Activated effector memory CD4-positive, alpha-beta T cell treated with Interleukin-2 at 50 U/mL for 16 hours (primary cell): ENCODE data around the gene SH2D1A.
A peak's percentile ranks its signal among the peaks of the same experiment; 100 is the strongest.
"Not testable (repeated sequence)": the region's sequence is repeated elsewhere in the genome, so short reads cannot be mapped to it uniquely, and the experiment has no call there.

ENCODE experiments used
- DNase-seq: peaks from one replicate; pipeline ENCODE4 v3.0.0-alpha.2; 2020

Gene SH2D1A

GRCh38 chrX:124358800-124359383 is 12.5 kb downstream of the SH2D1A start:
- DNase-seq: no peak

- DNase-seq: no peak
Observed at GRCh38 chrX:124362072-124362471, 15.7 kb downstream of the SH2D1A start.

- DNase-seq: no peak
Observed at GRCh38 chrX:124362761-124363160, 16.4 kb downstream of the SH2D1A start.

DNA sequence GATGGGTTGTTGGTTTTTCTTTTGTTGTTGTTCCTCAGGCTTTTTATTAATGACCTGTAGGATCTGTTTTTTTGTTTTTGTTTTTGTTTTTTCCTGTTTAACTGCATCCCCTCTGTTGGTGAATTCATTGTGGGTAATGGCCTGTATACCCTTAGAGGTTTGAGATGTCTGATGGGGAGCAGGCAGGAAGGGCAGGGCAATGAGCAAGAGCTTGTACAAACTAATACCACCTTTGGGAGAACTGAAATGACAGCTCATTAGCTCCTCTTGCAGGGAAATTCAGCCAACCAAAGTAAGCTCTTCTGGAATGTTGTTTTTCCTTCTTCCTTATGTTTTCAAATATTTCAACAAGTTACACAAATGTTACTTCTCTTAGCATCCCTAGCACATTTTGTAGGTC is 23.4 kb downstream of the SH2D1A start:
- DNase-seq: no peak

DNA sequence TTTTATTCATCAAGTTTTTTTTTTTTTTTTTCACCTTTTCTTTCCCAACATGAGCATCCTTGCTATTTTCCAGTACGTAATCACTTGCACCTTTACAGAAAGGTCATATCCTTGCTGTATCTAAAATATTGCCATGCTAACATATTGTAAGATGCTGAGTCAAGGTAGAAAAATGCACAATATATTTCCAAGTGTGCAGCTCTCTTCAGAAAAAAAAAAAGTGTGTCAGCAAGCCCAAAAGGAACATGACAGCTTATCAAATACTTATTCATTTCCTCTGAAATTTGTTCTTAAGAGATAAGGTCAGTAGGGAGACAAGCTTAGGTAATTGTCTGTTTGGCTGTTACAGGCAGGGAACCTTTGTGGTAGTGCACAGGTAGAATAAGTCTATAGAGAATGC is 27.0 kb downstream of the SH2D1A start:
- no peak for DNase-seq

GRCh38 chrX:124378643-124379042 is 32.3 kb downstream of the SH2D1A start:
- DNase-seq: no peak

DNA sequence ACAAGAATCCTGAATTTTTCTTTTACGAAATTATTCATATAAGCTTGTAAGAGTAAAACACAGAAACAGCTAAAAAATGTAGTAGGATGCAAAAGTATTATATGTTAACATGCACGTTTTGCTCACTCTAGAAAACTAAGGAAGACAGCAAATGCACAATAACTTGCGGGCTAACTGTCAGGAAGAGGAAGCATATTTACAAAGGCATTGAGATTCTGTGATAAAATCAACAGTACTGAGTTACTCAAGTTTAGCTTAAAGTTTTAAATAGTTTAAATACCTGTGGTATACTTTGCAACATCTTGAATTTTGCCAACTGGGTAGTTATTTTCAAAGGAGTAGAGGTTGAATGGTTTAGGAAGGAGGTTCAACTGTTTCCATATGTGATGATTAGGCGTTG is 37.0 kb downstream of the SH2D1A start:
- no peak for DNase-seq

GRCh38 chrX:124386401-124386800 is 40.0 kb downstream of the SH2D1A start:
- no peak for DNase-seq

DNA sequence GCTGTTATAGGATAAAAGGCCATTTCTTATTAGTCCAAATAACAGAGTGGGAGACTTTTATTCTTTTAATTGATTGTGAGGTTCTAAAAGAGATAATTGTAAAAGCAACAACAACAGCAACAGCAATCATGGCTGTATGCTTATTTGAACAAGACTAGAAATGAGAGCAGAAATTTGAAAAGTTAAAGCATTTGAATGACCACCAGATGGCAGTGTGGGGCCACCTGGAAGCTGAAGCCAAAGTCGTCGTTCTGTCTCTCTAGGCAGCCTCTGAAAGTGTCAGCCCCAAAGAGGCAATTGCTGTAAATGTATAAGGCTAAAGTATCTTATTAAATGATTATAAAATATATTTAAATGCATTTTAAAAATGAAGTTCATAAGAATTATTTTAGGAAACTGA is 42.2 kb downstream of the SH2D1A start:
- peak; percentile 5 for DNase-seq

- no peak for DNase-seq
Observed at GRCh38 chrX:124392794-124393193, 46.4 kb downstream of the SH2D1A start.

DNA sequence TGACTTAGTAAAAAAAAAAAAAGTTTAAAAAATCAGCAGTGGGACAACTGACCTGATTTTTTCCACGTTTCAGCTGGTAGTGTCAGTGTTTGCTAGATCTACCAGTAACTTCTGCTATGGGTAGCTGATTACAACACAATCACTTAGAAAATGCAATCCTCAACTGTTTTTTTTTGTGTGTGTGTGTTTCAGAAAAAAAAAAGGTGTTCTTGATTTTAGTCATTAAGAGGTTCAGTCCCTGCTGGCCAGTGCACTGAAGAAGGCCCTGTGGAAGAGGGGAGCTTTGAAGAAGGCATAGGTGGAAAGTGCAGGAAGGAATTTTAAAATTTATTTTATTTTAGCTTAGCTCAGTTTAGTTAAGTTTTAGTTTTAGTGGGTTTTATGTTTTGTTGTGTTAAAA is 46.9 kb downstream of the SH2D1A start:
- no peak for DNase-seq

DNA sequence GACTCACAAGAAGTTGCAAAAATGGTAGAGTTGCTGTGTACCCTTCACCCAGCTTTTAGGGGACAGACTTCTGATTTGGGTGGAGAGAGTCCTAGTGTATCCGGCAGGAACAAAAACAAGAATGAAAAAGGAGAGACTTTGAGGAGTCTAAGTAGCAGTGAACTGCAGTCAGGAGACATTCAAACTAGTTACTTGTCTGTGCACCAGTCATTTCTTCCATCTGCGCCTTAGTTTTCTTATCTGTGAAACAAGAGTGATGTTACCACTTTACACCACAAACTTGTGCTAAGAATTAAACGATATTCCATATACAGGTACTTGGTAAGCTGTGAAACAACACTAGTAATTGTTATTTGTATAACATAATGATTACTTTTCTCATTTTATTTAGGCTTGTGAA is 47.3 kb downstream of the SH2D1A start:
- DNase-seq: no peak

GRCh38 chrX:124395145-124395880 is 49.0 kb downstream of the SH2D1A start:
- DNase-seq: no peak

GRCh38 chrX:124401696-124402095 is 55.3 kb downstream of the SH2D1A start:
- no peak for DNase-seq

- no peak for DNase-seq
Observed at GRCh38 chrX:124405868-124406267, 59.5 kb downstream of the SH2D1A start.

DNA sequence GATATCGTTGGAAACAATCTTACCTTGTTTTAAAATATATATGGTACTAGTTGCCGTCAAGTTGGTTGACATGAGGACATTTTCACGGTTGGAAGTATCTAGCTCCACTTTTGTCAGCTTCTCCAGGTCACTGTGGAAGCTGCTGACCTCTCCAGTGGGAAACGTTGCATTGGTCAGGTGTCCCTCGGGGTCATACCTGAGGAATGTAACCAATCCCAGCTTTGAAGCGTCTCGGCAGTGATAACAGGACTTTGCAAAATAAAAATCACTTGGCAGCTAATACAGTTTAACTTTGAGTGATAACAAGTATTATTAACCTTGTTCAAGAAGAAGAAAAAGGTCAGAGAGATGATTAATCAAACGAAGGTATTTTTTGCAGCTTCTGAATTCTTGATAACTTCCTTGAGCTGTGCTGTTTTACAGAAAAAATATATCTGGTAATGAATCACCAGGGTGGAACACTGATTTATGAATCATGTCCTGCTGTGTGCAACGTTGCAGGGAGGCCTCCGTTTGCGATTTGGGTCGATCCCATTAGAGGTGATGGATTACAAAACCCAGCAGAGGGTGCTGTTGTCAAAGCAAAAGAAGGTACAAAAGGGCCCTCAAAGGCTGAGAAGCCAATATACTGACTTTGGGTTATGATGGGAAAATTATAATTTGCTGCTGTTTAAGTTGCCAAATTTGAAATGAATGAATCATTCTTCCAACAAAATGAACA is 60.1 kb downstream of the SH2D1A start:
- peak; percentile 4 for DNase-seq

DNA sequence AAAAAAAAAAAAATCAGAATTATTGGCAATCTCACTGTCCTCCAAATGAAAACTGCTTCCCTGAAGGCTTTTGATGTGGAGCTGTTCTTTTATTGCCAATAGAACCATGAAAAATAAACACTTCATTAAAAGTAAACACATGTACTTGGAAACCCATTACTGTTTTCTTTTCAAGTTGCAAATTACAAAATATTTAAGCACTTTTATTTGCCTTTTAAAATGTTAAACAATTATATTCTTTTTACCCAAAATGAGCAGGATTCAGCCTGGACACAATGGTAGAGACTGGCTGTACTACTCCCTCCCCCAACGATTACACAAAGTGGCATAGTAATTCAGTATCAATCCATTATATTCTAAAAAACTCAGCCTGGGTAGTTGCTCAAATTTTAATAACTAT is 60.9 kb downstream of the SH2D1A start:
- DNase-seq: no peak

GRCh38 chrX:124408380-124408779 is 62.0 kb downstream of the SH2D1A start:
- DNase-seq: not testable (repeated sequence)

DNA sequence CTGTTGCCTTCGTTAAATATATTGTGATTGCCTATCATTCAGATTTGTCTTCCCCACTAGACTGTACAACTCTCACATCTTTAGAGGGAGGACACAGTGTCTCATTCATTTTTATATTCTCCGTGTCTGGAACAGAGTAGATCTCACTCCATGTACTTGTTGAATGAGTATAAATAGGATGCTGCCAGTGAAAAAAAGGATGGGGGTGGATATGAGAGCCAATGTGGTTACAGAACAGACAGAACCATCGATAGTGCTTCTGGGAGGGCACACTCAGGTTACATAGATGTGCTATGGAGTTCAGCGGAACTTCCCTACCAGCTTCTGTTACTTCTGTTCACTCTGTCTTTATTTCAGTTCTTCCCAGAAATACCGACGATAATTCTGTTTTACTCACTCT is 66.9 kb downstream of the SH2D1A start:
- no peak for DNase-seq

GRCh38 chrX:124414281-124414680 is 67.9 kb downstream of the SH2D1A start:
- no peak for DNase-seq

DNA sequence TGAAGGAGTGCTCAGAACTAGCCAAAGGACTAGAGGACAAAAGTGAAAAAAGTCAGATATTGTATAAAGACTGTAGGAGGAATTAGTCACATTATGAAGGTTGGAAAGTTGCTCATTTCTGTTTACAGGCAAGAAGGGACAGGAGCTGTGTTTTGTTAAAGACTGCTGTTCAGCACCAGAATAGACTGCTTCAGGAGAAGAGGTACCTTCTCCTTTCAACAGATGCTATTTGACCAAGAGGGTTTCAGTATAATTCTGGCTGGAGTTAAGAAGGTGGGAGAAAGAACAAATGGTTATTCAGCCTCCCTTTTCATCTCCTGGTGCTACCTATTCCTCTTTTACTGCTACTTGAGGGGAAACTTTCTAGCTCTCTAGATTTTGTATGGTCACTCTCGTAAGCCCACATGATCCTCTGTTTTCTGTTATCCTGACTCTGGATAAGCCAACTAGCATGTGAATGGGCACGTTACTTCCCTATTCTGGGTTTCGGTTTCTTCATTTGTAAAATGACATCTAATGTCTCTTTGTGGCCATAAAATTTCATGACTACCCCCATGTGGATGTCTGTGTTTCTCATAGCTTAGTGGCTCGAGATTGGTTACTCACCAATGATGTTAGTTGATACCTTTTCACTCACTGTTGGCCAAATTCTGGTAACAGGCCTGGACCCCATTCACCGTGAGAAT is 68.9 kb downstream of the SH2D1A start:
- no peak for DNase-seq

- no peak for DNase-seq
Observed at GRCh38 chrX:124421898-124422655, 75.7 kb downstream of the SH2D1A start.
